ENCODE results near the gene MMAB. TPM values are rescaled to one million over a fixed set of nuclear protein-coding genes. Genes with fewer than 3 reads are reported as not detected.

Gene MMAB
- total and polyA plus RNA-seq, 7 experiments from 2014 or later: 13.5 to 43.3 (median 23.6) TPM

DNA sequence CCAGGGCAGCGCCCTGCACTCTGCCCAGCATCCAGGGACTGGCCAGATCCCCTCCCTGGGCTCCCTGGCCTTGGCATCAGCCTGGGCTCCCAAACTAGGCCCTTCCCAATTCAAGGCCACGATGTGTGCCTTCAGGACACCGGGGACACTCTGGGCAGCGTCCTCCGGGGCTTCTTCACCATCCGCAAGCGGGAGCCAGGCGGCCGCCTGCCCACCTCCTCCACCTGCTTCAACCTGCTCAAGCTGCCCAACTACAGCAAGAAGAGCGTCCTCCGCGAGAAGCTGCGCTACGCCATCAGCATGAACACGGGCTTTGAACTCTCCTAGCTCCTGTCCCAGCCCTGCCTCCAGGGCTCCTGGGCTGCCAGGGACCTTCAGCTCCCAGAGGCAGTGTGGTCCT, 38.8 kb downstream of the MMAB start:
- H3K27me3 ChIP-seq (ENCODE audit: control insufficient read depth in 2 of 2, insufficient read depth in 2 of 2, low read length in 2 of 2): no peaks in the 10 kb centered on the region
- POLR2A ChIA-PET: interaction anchor here (1.0 kb wide), 1 partner anchor 12 kb away, joined by 3 read pairs; no protein-coding TSS in a partner anchor
- ATAC-seq (no peak), DNase-seq (no peak)
- intact Hi-C loops (cut with micrococcal nuclease): no loop called here
- H3K36me3 ChIP-seq (ENCODE audit: control insufficient read depth in 2 of 3, insufficient read depth in 3 of 3, low read length in 3 of 3): peaks cover 0 to 62% (median 0%) of the 10 kb centered on the region in 3 experiments
- Mint-ChIP-seq H3K9me3 (peaks cover 0 to 2% (median 0%) of the 10 kb centered on the region in 11 donors), H3K36me3 (peaks cover 0 to 41% (median 6%) of the 10 kb centered on the region in 5 donors), H3K4me3 (no peak overlapping the region), H3K27ac (no peak overlapping the region), H3K27me3 (no peaks in the 10 kb centered on the region), H3K4me1 (no peaks in the 10 kb centered on the region)
- H3K4me1 ChIP-seq (ENCODE audit: control insufficient read depth in 2 of 2, insufficient read depth in 2 of 2, low read length in 2 of 2): no peaks in the 10 kb centered on the region
- H3K4me3 ChIP-seq (ENCODE audit: low read length): no peak overlapping the region
- H3K9me3 ChIP-seq (ENCODE audit: control insufficient read depth in 2 of 3, low read length in 3 of 3): no peaks in the 10 kb centered on the region
- no peak overlapping the region for H3K27ac ChIP-seq (ENCODE audit: low read depth, low read length)
- CTCF ChIA-PET: no interaction called here

DNA sequence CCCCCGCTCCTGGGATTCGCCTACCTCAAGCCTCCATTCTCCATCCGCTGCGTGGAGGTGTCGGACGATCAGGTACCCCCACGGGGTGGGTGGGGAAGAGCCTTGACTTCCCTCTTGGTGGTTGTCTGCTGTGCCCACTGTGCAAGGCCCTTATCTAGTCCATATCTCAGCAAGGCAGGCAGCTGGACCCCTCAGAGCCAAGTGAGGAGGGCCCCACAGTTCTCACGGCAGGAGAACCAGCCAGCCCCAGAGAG, 39.9 kb downstream of the MMAB start:
- intact Hi-C loops (cut with micrococcal nuclease): no loop called here
- Mint-ChIP-seq H3K27me3 (no peaks in the 10 kb centered on the region), H3K4me1 (no peaks in the 10 kb centered on the region), H3K4me3 (no peak overlapping the region), H3K27ac (no peak overlapping the region), H3K9me3 (peaks cover 0 to 2% (median 0%) of the 10 kb centered on the region in 11 donors), H3K36me3 (peaks cover 0 to 39% (median 6%) of the 10 kb centered on the region in 5 donors)
- no peaks in the 10 kb centered on the region for H3K27me3 ChIP-seq (ENCODE audit: control insufficient read depth in 2 of 2, insufficient read depth in 2 of 2, low read length in 2 of 2)
- peaks cover 0 to 66% (median 0%) of the 10 kb centered on the region in 3 experiments for H3K36me3 ChIP-seq (ENCODE audit: control insufficient read depth in 2 of 3, insufficient read depth in 3 of 3, low read length in 3 of 3)
- H3K4me1 ChIP-seq (ENCODE audit: control insufficient read depth in 2 of 2, insufficient read depth in 2 of 2, low read length in 2 of 2): no peaks in the 10 kb centered on the region
- no peak overlapping the region for H3K27ac ChIP-seq (ENCODE audit: low read depth, low read length)
- ATAC-seq (no peak), DNase-seq (no peak)
- POLR2A ChIA-PET: no interaction called here
- H3K9me3 ChIP-seq (ENCODE audit: control insufficient read depth in 2 of 3, low read length in 3 of 3): no peaks in the 10 kb centered on the region
- H3K4me3 ChIP-seq (ENCODE audit: low read length): no peak overlapping the region
- CTCF ChIA-PET: no interaction called here

DNA sequence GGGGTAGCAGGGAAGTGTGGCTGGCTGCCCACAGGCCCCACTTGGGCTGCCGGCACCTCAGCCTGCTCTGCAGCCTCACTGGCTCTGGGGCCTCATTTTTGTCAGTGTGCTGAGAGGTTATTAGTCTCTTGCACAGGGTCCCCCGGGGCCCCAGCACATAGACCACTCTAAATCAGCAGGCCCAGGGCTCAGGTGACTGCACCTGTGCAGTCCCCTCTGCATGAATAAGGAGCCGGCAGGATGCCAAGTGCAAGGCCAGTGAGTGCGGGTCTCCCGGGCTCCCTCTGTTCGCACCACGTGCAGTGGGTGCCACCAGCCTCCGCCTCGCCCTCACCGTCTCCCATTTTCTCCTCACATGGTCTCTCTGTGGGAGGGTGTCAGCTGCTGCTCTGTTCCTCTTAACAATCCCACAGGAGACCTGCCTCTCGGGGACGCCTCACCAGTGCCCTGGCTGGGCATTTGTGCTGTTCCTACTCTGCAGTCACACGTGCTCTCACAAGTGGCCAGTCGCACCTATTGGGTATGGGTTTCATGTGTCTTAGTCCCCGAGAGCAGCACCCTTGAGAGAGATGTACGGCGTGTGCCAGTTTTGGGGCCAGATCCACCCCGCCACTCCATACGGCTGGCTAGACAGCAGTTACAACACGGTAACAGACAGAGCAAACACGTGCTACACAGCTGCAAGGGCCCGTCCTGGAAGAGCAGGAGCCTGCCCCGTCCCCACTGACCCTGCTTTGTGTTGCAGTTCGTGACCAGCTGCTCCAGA, 40.4 kb downstream of the MMAB start:
- DNase-seq (no peak), ATAC-seq (no peak)
- Mint-ChIP-seq H3K36me3 (peaks cover 0 to 36% (median 6%) of the 10 kb centered on the region in 5 donors), H3K27me3 (no peaks in the 10 kb centered on the region), H3K4me3 (no peak overlapping the region), H3K27ac (no peak overlapping the region), H3K4me1 (no peaks in the 10 kb centered on the region), H3K9me3 (peaks cover 0 to 2% (median 0%) of the 10 kb centered on the region in 11 donors)
- intact Hi-C loops (cut with micrococcal nuclease): no loop called here
- no peak overlapping the region for H3K27ac ChIP-seq (ENCODE audit: low read depth, low read length)
- no peaks in the 10 kb centered on the region for H3K9me3 ChIP-seq (ENCODE audit: control insufficient read depth in 2 of 3, low read length in 3 of 3)
- no peak overlapping the region for H3K4me3 ChIP-seq (ENCODE audit: low read length)
- no peaks in the 10 kb centered on the region for H3K4me1 ChIP-seq (ENCODE audit: control insufficient read depth in 2 of 2, insufficient read depth in 2 of 2, low read length in 2 of 2)
- H3K36me3 ChIP-seq (ENCODE audit: control insufficient read depth in 2 of 3, insufficient read depth in 3 of 3, low read length in 3 of 3): peaks cover 0 to 69% (median 0%) of the 10 kb centered on the region in 3 experiments
- POLR2A ChIA-PET: no interaction called here
- no peaks in the 10 kb centered on the region for H3K27me3 ChIP-seq (ENCODE audit: control insufficient read depth in 2 of 2, insufficient read depth in 2 of 2, low read length in 2 of 2)
- CTCF ChIA-PET: no interaction called here

DNA sequence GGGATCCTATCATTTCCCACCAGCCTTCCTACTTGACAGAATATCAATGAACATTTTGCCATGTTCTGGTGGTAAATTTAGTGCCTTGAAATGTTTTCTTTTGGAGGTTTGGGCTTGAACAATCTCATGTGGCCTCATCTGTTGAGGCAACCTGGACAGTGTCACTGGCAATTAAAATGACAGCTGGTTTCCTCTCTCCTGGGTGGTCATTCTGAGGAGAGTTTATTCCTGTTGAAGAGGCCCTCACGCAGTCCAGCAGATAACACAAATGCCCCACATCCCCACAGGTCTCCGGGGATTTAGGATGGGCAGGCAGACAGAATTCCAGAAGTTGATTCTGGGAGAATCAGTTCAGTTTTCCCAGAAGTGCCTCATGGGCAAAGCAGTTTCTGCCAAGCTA, 41.9 kb downstream of the MMAB start:
- ATAC-seq (no peak), DNase-seq (no peak)
- H3K4me1 ChIP-seq (ENCODE audit: control insufficient read depth in 2 of 2, insufficient read depth in 2 of 2, low read length in 2 of 2): no peaks in the 10 kb centered on the region
- H3K4me1 Mint-ChIP-seq: no peaks in the 10 kb centered on the region
- no peaks in the 10 kb centered on the region for H3K27me3 Mint-ChIP-seq
- no peak overlapping the region for H3K4me3 ChIP-seq (ENCODE audit: low read length)
- ChIA-PET CTCF (no interaction called here), POLR2A (no interaction called here)
- H3K4me3 Mint-ChIP-seq: no peak overlapping the region
- H3K27me3 ChIP-seq (ENCODE audit: control insufficient read depth in 2 of 2, insufficient read depth in 2 of 2, low read length in 2 of 2): no peaks in the 10 kb centered on the region
- intact Hi-C loops (cut with micrococcal nuclease): no loop called here
- no peak overlapping the region for H3K27ac ChIP-seq (ENCODE audit: low read depth, low read length)
- H3K9me3 ChIP-seq (ENCODE audit: control insufficient read depth in 2 of 3, low read length in 3 of 3): no peaks in the 10 kb centered on the region
- H3K36me3 ChIP-seq (ENCODE audit: control insufficient read depth in 2 of 3, insufficient read depth in 3 of 3, low read length in 3 of 3): peaks cover 0 to 81% (median 0%) of the 10 kb centered on the region in 3 experiments
- no peak overlapping the region for H3K27ac Mint-ChIP-seq
- H3K36me3 Mint-ChIP-seq: peaks cover 0 to 43% (median 10%) of the 10 kb centered on the region in 5 donors
- peaks cover 0 to 3% (median 0%) of the 10 kb centered on the region in 11 donors for H3K9me3 Mint-ChIP-seq

DNA sequence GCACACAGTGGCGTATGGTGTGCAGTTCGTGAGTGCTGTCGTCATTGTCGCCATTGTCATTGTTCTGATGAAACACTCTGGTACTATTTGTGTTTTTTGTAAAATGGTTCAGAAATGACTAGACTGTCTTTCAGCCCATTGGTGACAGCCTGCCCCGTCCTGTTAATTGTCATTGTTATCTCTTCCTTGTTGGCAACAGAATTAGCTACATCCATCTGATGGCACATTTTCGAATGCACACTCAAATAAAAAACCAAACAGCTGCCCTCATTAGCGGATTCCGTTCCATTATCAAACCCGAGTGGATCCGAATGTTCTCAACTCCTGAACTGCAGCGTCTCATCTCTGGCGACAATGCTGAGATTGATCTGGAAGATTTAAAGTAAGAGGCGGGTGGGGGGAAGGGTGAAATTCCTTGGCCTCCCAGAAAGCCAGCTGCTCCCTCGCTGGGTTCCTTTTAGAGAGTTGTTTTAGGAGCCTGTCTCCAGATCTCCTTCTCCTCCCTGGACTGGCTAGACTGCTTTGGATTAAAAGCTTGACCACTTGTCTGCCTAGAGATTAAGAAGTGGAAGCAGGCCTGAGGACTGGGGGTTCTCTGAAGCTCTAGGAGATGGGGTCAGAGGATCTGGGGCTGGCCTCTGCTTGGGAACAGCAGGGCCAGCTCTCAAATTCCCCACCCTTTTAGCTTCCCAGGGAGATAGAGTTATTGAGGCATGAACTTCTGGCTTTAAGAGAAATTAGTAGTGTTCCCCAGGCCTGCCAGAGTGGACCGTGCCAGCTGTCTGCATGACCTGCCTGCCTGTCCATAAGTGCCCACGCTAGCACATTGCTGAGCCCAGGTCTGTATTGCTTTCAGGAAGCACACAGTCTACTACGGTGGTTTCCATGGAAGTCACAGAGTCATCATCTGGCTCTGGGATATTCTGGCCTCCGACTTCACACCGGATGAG, 43.3 kb downstream of the MMAB start:
- H3K9me3 Mint-ChIP-seq: peaks cover 0 to 3% (median 0%) of the 10 kb centered on the region in 11 donors
- peaks cover 0 to 43% (median 11%) of the 10 kb centered on the region in 5 donors for H3K36me3 Mint-ChIP-seq
- H3K4me3 Mint-ChIP-seq: no peak overlapping the region
- peaks cover 0 to 85% (median 0%) of the 10 kb centered on the region in 3 experiments for H3K36me3 ChIP-seq (ENCODE audit: control insufficient read depth in 2 of 3, insufficient read depth in 3 of 3, low read length in 3 of 3)
- no peaks in the 10 kb centered on the region for H3K27me3 Mint-ChIP-seq
- POLR2A ChIA-PET: no interaction called here
- H3K9me3 ChIP-seq (ENCODE audit: control insufficient read depth in 2 of 3, low read length in 3 of 3): no peaks in the 10 kb centered on the region
- H3K4me3 ChIP-seq (ENCODE audit: low read length): no peak overlapping the region
- CTCF ChIA-PET: interaction anchor here (1.3 kb wide), 1 partner anchor 11 kb away, joined by 3 read pairs; no protein-coding TSS in a partner anchor
- intact Hi-C loops (cut with micrococcal nuclease): no loop called here
- no peak for DNase-seq
- no peak for ATAC-seq
- H3K4me1 ChIP-seq (ENCODE audit: control insufficient read depth in 2 of 2, insufficient read depth in 2 of 2, low read length in 2 of 2): no peaks in the 10 kb centered on the region
- peak overlapping the region in 2 of 9 donors; percentile 34 to 47 for H3K27ac Mint-ChIP-seq
- no peaks in the 10 kb centered on the region for H3K4me1 Mint-ChIP-seq
- H3K27ac ChIP-seq (ENCODE audit: low read depth, low read length): no peak overlapping the region
- H3K27me3 ChIP-seq (ENCODE audit: control insufficient read depth in 2 of 2, insufficient read depth in 2 of 2, low read length in 2 of 2): no peaks in the 10 kb centered on the region

DNA sequence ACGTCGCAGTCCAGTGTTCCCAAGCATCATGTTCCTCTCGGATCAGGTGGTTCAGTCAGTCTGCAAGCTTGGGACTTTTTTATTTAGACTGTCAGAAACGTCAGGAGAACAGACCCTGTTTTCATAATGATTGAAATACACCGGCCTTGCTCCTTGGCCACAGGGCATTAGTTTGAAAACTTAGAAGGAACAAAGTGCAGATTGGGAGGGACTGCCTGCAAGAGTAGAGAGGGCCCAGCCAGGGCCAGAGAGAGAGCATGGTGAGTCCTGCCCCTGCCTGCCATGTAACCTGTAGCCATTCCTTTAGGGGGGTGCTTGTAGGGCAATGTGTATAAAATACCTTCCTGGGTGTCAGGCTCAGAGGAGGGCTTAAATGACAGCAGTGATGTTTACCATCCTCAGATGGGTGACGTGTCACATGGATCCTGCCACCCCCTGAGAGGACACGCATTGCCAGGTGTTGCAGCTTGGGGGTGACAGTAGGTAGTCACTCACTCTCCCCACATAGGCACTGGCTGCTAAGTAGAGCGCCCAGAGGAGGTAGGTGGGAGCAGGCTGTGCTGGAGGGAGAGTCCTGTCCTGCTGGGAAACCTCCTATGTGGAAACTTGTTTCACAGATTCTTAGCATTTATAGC, 45.7 kb downstream of the MMAB start:
- Mint-ChIP-seq H3K4me1 (peaks cover 0 to 6% (median 0%) of the 10 kb centered on the region in 7 donors), H3K27ac (peak overlapping the region in 2 of 9 donors; percentile 43 to 55), H3K36me3 (peaks cover 3 to 45% (median 10%) of the 10 kb centered on the region in 5 donors), H3K9me3 (peaks cover 0 to 1% (median 0%) of the 10 kb centered on the region in 11 donors), H3K4me3 (no peak overlapping the region), H3K27me3 (no peaks in the 10 kb centered on the region)
- ChIA-PET POLR2A (no interaction called here), CTCF (no interaction called here)
- Histone ChIP-seq H3K27me3 (ENCODE audit: control insufficient read depth in 2 of 2, insufficient read depth in 2 of 2, low read length in 2 of 2) (no peaks in the 10 kb centered on the region), H3K4me3 (ENCODE audit: low read length) (no peak overlapping the region), H3K36me3 (ENCODE audit: control insufficient read depth in 2 of 3, insufficient read depth in 3 of 3, low read length in 3 of 3) (peaks cover 0 to 85% (median 0%) of the 10 kb centered on the region in 3 experiments), H3K27ac (ENCODE audit: low read depth, low read length) (no peak overlapping the region), H3K9me3 (ENCODE audit: control insufficient read depth in 2 of 3, low read length in 3 of 3) (no peaks in the 10 kb centered on the region), H3K4me1 (ENCODE audit: control insufficient read depth in 2 of 2, insufficient read depth in 2 of 2, low read length in 2 of 2) (no peaks in the 10 kb centered on the region)
- DNase-seq (no peak), ATAC-seq (no peak)
- intact Hi-C loops (cut with micrococcal nuclease): no loop called here
